Chondrocyte (in vitro differentiated cells): ENCODE data around the gene COPS4. TPM values are rescaled to one million over a fixed set of nuclear protein-coding genes. Genes with fewer than 3 reads are reported as not detected.
"Not testable (repeated sequence)": the region's sequence is repeated elsewhere in the genome, so short reads cannot be mapped to it uniquely, and the experiment has no call there.

Experiments used
- DNase-seq: peaks from one replicate; pipeline ENCODE4 v3.0.0; 2021; ENCODE audit warnings: mixed read lengths, low spot score
- H3K27ac Mint-ChIP-seq: one replicate; pipeline ENCODE4 v1.8.0; 2021; ENCODE audit warnings: mild to moderate bottlenecking, moderate library complexity, mixed read lengths; ENCODE audit not compliant: unreplicated experiment
- H3K27me3 Mint-ChIP-seq: 2 replicates; pipeline ENCODE4 v1.8.0; 2021; ENCODE audit warnings: low read depth, mixed read lengths
- H3K36me3 Mint-ChIP-seq: 2 replicates; pipeline ENCODE4 v1.8.0; 2021; ENCODE audit warnings: low read depth, mixed read lengths
- H3K4me1 Mint-ChIP-seq: 2 replicates; pipeline ENCODE4 v1.8.0; 2021; ENCODE audit warnings: low read depth, mild to moderate bottlenecking, mixed read lengths
- H3K4me3 Mint-ChIP-seq: one replicate; pipeline ENCODE4 v1.8.0; 2021; ENCODE audit warnings: mild to moderate bottlenecking, moderate library complexity, mixed read lengths; ENCODE audit not compliant: unreplicated experiment
- H3K9me3 Mint-ChIP-seq: 2 replicates; pipeline ENCODE4 v1.8.0; 2021; ENCODE audit warnings: low read depth, mixed read lengths
- CTCF ChIP-seq: fragments of 200-600 bp; sonication (generic); IDR thresholded peaks from 2 replicates; pipeline ENCODE4 v1.5.0; 2021; ENCODE audit warnings: antibody characterized with exemption, mild to moderate bottlenecking, moderate library complexity
- total RNA-seq: library from RNA; stranded (reverse); gene quantifications from 3 replicates; pipeline ENCODE4 v1.2.1, GENCODE V29; 2021

The COPS4 gene
- total RNA-seq, 1 donor from 2014 or later, result 31.8 TPM

- no peak for DNase-seq
- peaks cover 15% of the 10 kb centered on the region for H3K36me3 Mint-ChIP-seq
- H3K4me3 Mint-ChIP-seq, result no peak overlapping the region
- peaks cover 5% of the 10 kb centered on the region for H3K4me1 Mint-ChIP-seq
- no peaks in the 10 kb centered on the region for H3K27me3 Mint-ChIP-seq
- no peak for TF ChIP-seq CTCF
- H3K27ac Mint-ChIP-seq, result no peak overlapping the region
- peaks cover 11% of the 10 kb centered on the region for H3K9me3 Mint-ChIP-seq
These were observed 45.6 kb downstream of the COPS4 start for GRCh38 chr4:83080561-83080960.

- H3K36me3 Mint-ChIP-seq, result peaks cover 3% of the 10 kb centered on the region
- no peaks in the 10 kb centered on the region for H3K4me1 Mint-ChIP-seq
- no peak for DNase-seq
- H3K27me3 Mint-ChIP-seq, result no peaks in the 10 kb centered on the region
- H3K9me3 Mint-ChIP-seq, result peaks cover 11% of the 10 kb centered on the region
- no peak for TF ChIP-seq CTCF
- H3K4me3 Mint-ChIP-seq, result no peak overlapping the region
- H3K27ac Mint-ChIP-seq, result no peak overlapping the region
These were observed 47.8 kb downstream of the COPS4 start for GRCh38 chr4:83082777-83083176.

GRCh38 chr4:83083925-83084475 is 49.0 kb downstream of the COPS4 start:
- Mint-ChIP-seq H3K9me3 (peaks cover 11% of the 10 kb centered on the region), H3K27ac (no peak overlapping the region), H3K36me3 (peaks cover 2% of the 10 kb centered on the region), H3K4me3 (no peak overlapping the region), H3K27me3 (peaks cover 2% of the 10 kb centered on the region), H3K4me1 (no peaks in the 10 kb centered on the region)
- no peak for TF ChIP-seq CTCF
- no peak for DNase-seq

GRCh38 chr4:83084956-83085355 is 50.0 kb downstream of the COPS4 start:
- H3K36me3 Mint-ChIP-seq, H3K4me3 Mint-ChIP-seq, H3K4me1 Mint-ChIP-seq, H3K27ac Mint-ChIP-seq, H3K27me3 Mint-ChIP-seq, DNase-seq: not testable (repeated sequence)
- H3K9me3 Mint-ChIP-seq, result peaks cover 11% of the 10 kb centered on the region

- Mint-ChIP-seq H3K27ac (no peak overlapping the region), H3K27me3 (peaks cover 6% of the 10 kb centered on the region), H3K9me3 (no peaks in the 10 kb centered on the region), H3K4me3 (no peak overlapping the region), H3K36me3 (no peaks in the 10 kb centered on the region), H3K4me1 (no peaks in the 10 kb centered on the region)
- no peak for TF ChIP-seq CTCF
- DNase-seq, result no peak
These were observed 54.6 kb downstream of the COPS4 start for GRCh38 chr4:83089410-83090157.
